C4-2B (cell line): ENCODE data around the gene RASGEF1B.

ENCODE experiments used
- ZFX ChIP-seq: fragments of 450-650 bp; IDR thresholded peaks from 2 replicates; pipeline ENCODE4 v1.6.1; 2017
- TF ChIP-seq, protein P1 (sequence below): fragments of 450-650 bp; conservative IDR thresholded peaks from 2 replicates; pipeline ENCODE4 v1.5.1; 2017; ENCODE audit warnings: mild to moderate bottlenecking

DNA sequence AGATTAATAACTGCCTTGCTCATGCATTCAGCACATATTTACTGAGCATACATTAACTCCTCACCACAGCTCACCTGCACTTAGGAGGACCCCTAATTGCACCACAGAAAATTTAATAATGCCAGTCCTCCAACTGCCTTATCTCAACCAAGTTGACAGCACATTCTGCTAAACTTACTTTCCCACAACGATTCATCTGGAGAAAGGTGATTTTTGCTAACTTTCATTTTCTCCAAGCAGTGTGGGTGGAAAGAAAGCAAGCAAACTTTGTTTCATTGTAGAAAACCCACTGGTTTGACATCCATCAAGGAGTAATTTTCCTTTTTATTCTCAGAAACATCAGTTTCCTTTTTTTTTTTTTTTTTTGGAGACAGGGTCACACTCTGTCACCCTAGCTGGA, 49.1 kb downstream of the RASGEF1B start:
- TF ChIP-seq, protein P1, sequence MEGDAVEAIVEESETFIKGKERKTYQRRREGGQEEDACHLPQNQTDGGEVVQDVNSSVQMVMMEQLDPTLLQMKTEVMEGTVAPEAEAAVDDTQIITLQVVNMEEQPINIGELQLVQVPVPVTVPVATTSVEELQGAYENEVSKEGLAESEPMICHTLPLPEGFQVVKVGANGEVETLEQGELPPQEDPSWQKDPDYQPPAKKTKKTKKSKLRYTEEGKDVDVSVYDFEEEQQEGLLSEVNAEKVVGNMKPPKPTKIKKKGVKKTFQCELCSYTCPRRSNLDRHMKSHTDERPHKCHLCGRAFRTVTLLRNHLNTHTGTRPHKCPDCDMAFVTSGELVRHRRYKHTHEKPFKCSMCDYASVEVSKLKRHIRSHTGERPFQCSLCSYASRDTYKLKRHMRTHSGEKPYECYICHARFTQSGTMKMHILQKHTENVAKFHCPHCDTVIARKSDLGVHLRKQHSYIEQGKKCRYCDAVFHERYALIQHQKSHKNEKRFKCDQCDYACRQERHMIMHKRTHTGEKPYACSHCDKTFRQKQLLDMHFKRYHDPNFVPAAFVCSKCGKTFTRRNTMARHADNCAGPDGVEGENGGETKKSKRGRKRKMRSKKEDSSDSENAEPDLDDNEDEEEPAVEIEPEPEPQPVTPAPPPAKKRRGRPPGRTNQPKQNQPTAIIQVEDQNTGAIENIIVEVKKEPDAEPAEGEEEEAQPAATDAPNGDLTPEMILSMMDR, result no peak
- no peak for TF ChIP-seq ZFX
